AG04450 (cell line): ENCODE data around the gene MSX2. TPM values are rescaled to one million over a fixed set of nuclear protein-coding genes. Genes with fewer than 3 reads are reported as not detected.

Source experiments
- CTCF ChIA-PET: fragments of 300-600, 350-600 bp; formaldehyde crosslinking; extraction: SDS; loops from one replicate; lab custom pipeline; 2022; ENCODE audit warnings: antibody characterized with exemption, inconsistent platforms; lab: Charles Lee
- POLR2A ChIA-PET: fragments of 350-600 bp; formaldehyde crosslinking; extraction: SDS; loops from one replicate; lab custom pipeline; 2021; ENCODE audit warnings: antibody characterized with exemption, inconsistent platforms; lab: Yijun Ruan, JAX
- DNase-seq: peaks from one replicate; pipeline ENCODE4 v3.0.0-alpha.2; 2011; ENCODE audit warnings: low read depth, low spot score
- H3K27ac ChIP-seq: one replicate; pipeline ENCODE4 v1.5.1; 2012; ENCODE audit warnings: low read depth, low read length, control low read depth
- H3K27me3 ChIP-seq: one replicate; pipeline ENCODE4 v1.6.0; 2012; ENCODE audit warnings: low read length; ENCODE audit not compliant: control insufficient read depth, insufficient read depth
- H3K4me3 ChIP-seq: 2 replicates; pipeline ENCODE4 v1.5.1; 2011; ENCODE audit warnings: mild to moderate bottlenecking, low read depth, low read length, control low read depth
- H3K9me3 ChIP-seq: 2 replicates; pipeline ENCODE4 v1.5.1; 2012; ENCODE audit warnings: low read length; ENCODE audit not compliant: control insufficient read depth, insufficient read depth
- polyA plus RNA-seq: library from polyadenylated mRNA; depleted of rRNA; stranded (reverse); fragments of >200 nt; gene quantifications from 2 replicates; pipeline ENCODE4 v1.2.3, GENCODE V29; 2011
- TF ChIP-seq, protein P1 (sequence below): IDR thresholded peaks from 2 replicates; pipeline ENCODE4 v1.5.1; 2011; ENCODE audit warnings: low read depth, low read length, control low read depth, inconsistent platforms

The MSX2 gene
- polyA plus RNA-seq, 1 experiment, result 7.2 TPM

DNA sequence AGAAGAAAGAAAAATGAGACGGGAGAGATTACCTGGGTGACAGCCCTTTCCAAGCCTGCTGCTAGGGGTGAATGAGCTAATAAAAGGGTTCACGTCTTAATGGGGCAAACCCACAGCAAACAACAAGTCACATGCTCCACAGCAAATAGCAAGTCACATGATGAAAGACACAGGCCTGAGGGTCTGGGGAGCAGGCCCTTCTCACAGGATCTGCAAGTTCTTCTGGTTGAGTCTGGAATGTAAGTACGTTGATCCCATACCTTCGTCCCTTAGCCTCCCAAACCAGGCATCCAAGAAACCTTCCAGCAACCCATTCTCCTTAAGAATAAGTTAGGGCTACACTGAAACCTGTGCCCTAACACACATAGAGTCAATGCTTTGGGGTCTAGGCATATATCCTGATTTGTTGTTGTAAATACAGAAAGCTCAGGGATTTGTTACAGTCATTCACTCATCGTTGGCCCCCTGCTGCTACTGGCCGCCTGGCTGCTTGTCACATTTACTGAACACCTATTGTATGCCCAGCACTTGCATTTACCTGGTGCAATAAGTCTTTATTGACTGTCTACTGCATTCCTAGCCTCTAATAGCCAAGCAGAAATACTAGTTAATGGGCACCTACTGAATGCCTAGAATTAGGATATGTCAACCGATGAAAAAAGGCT lies 43.3 kb upstream of the MSX2 start:
- Histone ChIP-seq H3K27me3 (peaks cover 6% of the 10 kb centered on the region), H3K9me3 (no peaks in the 10 kb centered on the region)

DNA sequence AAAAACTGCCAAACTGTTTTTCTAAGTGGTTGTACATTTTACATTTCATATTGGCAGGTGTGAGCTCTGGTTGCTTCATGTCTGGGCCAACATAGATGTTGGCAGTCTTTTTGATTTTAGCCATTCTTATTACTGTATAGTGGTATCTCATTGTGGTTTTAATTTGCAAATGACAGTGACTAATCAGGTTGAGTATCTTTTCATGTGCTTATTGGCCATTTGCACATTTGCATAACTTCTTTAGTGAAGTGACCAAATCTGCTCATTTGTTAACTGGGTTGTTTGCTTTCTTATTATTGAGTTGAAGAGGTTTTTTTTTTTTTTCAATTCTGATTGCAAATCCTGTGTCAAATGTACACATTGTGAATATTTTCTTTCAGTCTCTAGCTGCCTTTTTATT lies 36.9 kb upstream of the MSX2 start:
- Histone ChIP-seq H3K9me3 (no peaks in the 10 kb centered on the region), H3K4me3 (no peak overlapping the region), H3K27ac (no peak overlapping the region), H3K27me3 (peaks cover 42% of the 10 kb centered on the region)
- POLR2A ChIA-PET, result interaction anchor here (0.6 kb wide), 1 partner anchor 12 kb away, joined by 4 read pairs; no protein-coding TSS in a partner anchor
- TF ChIP-seq, protein P1, sequence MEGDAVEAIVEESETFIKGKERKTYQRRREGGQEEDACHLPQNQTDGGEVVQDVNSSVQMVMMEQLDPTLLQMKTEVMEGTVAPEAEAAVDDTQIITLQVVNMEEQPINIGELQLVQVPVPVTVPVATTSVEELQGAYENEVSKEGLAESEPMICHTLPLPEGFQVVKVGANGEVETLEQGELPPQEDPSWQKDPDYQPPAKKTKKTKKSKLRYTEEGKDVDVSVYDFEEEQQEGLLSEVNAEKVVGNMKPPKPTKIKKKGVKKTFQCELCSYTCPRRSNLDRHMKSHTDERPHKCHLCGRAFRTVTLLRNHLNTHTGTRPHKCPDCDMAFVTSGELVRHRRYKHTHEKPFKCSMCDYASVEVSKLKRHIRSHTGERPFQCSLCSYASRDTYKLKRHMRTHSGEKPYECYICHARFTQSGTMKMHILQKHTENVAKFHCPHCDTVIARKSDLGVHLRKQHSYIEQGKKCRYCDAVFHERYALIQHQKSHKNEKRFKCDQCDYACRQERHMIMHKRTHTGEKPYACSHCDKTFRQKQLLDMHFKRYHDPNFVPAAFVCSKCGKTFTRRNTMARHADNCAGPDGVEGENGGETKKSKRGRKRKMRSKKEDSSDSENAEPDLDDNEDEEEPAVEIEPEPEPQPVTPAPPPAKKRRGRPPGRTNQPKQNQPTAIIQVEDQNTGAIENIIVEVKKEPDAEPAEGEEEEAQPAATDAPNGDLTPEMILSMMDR, result no peak
- DNase-seq, result no peak
- CTCF ChIA-PET, result no interaction called here

More for the DNA sequence above, 43.3 kb upstream of the MSX2 start:
- CTCF ChIA-PET, result no interaction called here
- TF ChIP-seq, protein P1, result no peak
- no peak for DNase-seq
- no peak overlapping the region for H3K27ac ChIP-seq
- POLR2A ChIA-PET, result no interaction called here
- H3K4me3 ChIP-seq, result no peak overlapping the region

DNA sequence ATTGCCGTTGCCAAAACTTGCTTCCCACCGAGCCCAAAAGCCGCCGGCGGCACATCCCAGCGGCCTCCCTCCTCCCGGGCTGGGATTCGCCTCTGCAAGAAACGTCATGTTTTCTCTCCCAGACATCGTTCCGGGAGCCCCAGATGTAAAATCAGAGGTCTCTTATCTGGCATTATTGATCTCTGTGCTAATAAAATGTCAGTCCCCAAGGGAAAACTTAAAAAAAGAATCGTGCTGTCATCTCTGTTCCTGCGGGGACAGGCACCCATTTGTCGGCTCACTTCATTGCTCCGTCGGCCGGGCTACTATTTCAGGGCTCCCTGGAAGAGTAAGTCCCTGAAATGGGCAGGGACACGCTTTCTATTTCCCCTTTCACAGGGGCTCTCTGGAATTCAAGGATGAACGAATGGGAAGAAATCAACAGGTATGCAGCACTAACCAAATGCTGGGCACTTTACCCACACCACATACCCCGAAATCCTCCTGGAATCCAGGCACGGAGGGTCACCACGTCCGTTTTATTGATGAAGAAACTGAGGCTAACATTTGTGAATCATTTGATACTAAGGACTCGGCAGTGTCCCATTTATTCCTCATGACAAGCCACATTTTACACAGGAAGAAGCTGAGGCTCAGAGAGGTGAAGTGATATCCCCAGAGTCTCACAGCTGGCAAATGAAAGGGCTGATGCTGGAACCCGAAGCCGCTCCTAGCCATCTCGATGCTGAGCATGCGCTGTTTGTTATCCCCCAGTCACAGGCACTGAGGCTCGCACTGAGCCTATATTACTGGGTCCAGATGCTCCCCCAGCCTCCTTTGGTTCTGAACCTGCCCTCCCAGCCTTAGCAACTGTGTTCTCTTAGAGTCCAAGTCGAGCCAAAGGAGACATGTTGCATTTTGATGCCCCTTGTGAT lies 35.7 kb upstream of the MSX2 start:
- DNase-seq, result no peak
- H3K9me3 ChIP-seq, result no peaks in the 10 kb centered on the region
- no peak overlapping the region for H3K27ac ChIP-seq
- ChIA-PET POLR2A (no interaction called here), CTCF (interaction anchor here (0.6 kb wide), 1 partner anchor 102 kb away, joined by 3 read pairs; no protein-coding TSS in a partner anchor)
- TF ChIP-seq, protein P1, result no peak
- no peak overlapping the region for H3K4me3 ChIP-seq
- H3K27me3 ChIP-seq, result peaks cover 52% of the 10 kb centered on the region

DNA sequence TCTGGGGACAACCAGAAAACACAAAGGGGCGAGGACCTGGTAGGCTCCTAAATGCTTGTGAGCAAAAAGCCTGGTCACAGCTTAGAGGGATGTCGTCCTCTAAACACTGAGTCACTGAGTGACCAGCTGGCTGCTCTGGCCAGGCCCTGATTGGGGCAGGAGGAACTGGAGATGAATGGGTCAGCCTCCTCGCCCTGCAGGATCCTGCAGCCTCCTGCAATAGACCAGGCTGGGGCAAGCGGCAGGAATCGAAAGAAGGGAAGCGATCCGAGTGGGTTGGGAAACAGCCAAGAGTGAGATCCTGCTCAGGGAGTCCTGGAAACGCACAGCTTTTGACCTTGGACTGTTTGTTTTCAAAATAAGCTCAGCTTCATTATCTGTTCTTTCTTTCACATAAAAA lies 34.1 kb upstream of the MSX2 start:
- H3K27me3 ChIP-seq, result peaks cover 62% of the 10 kb centered on the region
- H3K9me3 ChIP-seq, result no peaks in the 10 kb centered on the region
- no peak overlapping the region for H3K4me3 ChIP-seq
- H3K27ac ChIP-seq, result no peak overlapping the region
- TF ChIP-seq, protein P1, result no peak
- DNase-seq, result no peak
- POLR2A ChIA-PET, result no interaction called here
- CTCF ChIA-PET, result interaction anchor here (1.0 kb wide), 1 partner anchor 271 kb away, joined by 4 read pairs; no protein-coding TSS in a partner anchor
